VCaP (cell line): ENCODE results near the gene OR10D3.

Experiments used
- H3K27ac ChIP-seq: fragments of 450-650 bp; 2 replicates; pipeline ENCODE4 v1.5.1; 2017
- CTCF ChIP-seq: fragments of 450-650 bp; conservative IDR thresholded peaks from 2 replicates; pipeline ENCODE4 v1.5.1; 2017; ENCODE audit warnings: mild to moderate bottlenecking, moderate library complexity

Gene OR10D3

DNA sequence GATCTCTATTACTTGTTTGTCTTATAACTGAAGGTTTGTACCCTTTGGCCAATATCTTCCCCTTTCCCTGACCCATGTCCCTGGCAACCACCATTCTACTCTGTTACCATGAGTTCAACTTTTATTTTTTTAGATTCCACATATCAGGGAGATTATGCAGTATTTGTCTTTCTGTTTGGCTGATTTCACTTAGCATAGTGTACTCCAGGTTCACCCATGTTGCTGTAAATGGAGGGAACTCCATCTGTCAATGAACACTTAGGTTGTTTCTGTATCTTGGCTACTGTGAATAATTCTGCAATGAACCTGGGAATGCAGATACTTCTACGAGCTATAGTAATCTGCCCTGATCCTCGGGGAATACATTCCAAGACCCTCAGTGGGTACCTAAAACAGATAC is 14.9 kb downstream of the OR10D3 start:
- no peak overlapping the region for H3K27ac ChIP-seq
- TF ChIP-seq CTCF, result no peak

DNA sequence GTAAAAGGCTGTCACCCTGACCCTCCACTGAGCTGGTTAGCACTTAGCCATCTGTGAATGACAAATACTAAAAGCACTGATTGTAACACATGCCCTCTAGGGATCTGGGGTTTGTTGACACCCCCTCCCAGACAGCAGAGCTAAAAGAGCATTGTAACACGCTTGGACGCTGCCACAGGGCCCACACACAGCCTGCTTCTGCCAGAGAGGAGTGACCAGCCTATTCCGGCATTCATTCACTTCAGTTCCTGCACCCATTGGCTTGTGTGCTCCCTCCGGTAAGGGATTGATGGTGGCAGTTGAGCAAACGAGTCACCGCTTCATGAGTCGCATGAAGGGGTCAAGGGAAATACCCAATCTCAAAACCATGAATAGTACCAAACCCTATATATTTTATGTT is 15.8 kb downstream of the OR10D3 start:
- no peak overlapping the region for H3K27ac ChIP-seq
- TF ChIP-seq CTCF, result no peak

DNA sequence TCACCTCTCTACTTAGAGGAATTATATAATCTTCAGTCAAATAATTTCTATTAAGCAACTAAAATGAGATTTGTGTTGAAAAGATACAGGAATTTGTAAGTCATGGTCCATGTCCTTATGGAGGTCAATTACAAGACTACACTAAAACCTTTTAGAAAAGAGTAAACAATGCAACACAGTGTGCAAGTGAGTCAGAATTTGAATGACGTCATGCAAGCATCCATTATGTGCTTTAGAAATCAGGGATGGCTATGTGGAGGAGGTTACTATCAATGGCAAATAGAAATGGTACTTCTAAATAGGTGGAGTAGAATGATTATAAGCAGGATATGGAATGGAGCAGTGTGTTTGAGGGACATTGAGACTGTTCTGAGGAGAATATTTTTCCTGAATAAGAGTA is 16.6 kb downstream of the OR10D3 start:
- no peak overlapping the region for H3K27ac ChIP-seq

GRCh38 chr11:124200671-124201070 is 17.5 kb downstream of the OR10D3 start:
- no peak overlapping the region for H3K27ac ChIP-seq
- TF ChIP-seq CTCF, result no peak

More for the DNA sequence above, 16.6 kb downstream of the OR10D3 start:
- no peak for TF ChIP-seq CTCF

GRCh38 chr11:124202951-124203350 is 19.8 kb downstream of the OR10D3 start:
- no peak overlapping the region for H3K27ac ChIP-seq
- no peak for TF ChIP-seq CTCF

- no peak overlapping the region for H3K27ac ChIP-seq
- no peak for TF ChIP-seq CTCF
Observed at GRCh38 chr11:124204008-124204407, 20.9 kb downstream of the OR10D3 start.

DNA sequence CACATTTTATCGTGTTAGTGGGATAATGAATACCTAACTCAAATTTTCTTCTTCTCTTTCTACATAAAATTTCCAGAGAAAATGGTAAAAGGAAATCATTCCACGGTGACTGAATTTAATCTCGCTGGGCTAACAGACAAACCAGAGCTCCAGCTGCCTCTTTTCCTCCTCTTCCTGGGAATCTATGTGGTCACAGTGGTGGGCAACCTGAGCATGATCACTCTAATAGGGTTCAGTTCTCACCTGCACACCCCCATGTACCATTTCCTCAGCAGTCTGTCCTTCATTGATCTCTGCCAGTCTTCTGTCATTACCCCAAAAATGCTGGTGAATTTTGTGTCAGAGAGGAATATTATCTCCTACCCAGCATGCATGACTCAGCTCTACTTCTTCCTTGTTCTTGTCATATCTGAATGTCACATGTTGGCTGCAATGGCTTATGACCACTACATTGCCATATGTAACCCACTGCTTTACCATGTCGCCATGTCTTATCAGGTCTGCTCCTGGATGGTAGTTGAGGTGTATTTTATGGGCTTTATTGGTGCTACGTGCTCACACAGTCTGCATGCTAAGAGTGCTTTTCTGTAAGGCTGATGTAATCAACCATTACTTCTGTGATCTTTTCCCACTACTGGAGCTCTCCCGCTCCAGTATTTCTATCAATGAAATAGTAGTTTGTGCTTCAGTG is 24.1 kb downstream of the OR10D3 start:
- no peak for TF ChIP-seq CTCF
- H3K27ac ChIP-seq, result no peak overlapping the region
